ENCODE measurements around the gene GGT7.

GGT7 gene

DNA sequence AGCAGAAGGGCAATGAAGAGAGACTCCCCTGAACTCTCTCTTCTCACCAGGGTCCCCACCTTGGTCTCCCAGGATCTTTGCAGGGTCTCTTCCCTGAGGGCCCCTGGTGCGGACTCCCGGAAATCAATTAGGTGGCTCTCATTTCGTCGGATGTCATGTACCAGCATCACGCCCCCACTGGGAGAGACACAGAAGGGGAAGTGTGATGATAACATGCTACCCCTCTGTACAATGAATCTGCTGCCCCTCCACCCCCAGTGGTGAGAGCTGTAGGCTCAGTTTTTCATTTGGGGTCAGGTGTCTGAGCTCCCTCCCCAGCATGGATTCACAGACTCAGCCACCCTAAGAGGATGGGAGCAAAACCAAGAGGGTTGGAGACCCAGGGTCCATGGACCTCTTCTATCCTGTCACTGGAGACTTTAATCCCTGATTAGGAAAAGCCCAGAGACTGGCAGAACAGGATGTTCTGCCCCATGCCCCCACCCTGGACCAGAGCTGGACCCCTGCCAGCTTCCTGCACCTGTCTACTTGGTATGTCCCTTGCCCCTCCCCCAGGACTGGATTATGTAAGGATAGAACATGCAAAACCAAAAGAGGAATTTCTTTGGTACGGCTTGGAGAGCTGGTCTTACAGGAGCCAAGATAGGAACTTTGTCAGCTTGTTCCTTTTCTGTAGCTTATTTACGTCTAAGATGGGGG is 11.1 kb downstream of the GGT7 start:
- H2AFZ ChIP-seq (ENCODE audit: low read depth, low read length, severe bottlenecking), result no peak overlapping the region
- no peaks in the 10 kb centered on the region for H3F3A ChIP-seq (ENCODE audit: insufficient read depth)
- no peak overlapping the region for H3K27ac ChIP-seq (ENCODE audit: low read depth, low read length)
- H4K20me1 ChIP-seq (ENCODE audit: low read depth, low read length), result no peaks in the 10 kb centered on the region
- H3K4me2 ChIP-seq (ENCODE audit: low read depth, low read length, poor library complexity, severe bottlenecking), result no peak overlapping the region
- no peaks in the 10 kb centered on the region for H3K79me2 ChIP-seq (ENCODE audit: insufficient read depth, low read length)
- no peaks in the 10 kb centered on the region for H3K27me3 ChIP-seq (ENCODE audit: low read length)
- no peaks in the 10 kb centered on the region for H3K9me3 ChIP-seq (ENCODE audit: insufficient read depth, low read length)
- TF ChIP-seq CTCF (IDR thresholded peaks at IDR 0.05; ENCODE audit: insufficient read depth, low read length, poor library complexity, severe bottlenecking) (no peak), EZH2phosphoT487 (conservative IDR thresholded peaks at IDR 0.05; ENCODE audit: low read length) (no peak)
- H3K9me2 ChIP-seq (replicated peaks; ENCODE audit: insufficient read depth, low read length), result no peaks in the 10 kb centered on the region
- H3K4me3 ChIP-seq (ENCODE audit: insufficient read depth, low read length, poor library complexity, severe bottlenecking), result no peak overlapping the region
- H3K9ac ChIP-seq (ENCODE audit: low read length), result no peak overlapping the region
- H3K36me3 ChIP-seq (ENCODE audit: low read length), result no peaks in the 10 kb centered on the region

DNA sequence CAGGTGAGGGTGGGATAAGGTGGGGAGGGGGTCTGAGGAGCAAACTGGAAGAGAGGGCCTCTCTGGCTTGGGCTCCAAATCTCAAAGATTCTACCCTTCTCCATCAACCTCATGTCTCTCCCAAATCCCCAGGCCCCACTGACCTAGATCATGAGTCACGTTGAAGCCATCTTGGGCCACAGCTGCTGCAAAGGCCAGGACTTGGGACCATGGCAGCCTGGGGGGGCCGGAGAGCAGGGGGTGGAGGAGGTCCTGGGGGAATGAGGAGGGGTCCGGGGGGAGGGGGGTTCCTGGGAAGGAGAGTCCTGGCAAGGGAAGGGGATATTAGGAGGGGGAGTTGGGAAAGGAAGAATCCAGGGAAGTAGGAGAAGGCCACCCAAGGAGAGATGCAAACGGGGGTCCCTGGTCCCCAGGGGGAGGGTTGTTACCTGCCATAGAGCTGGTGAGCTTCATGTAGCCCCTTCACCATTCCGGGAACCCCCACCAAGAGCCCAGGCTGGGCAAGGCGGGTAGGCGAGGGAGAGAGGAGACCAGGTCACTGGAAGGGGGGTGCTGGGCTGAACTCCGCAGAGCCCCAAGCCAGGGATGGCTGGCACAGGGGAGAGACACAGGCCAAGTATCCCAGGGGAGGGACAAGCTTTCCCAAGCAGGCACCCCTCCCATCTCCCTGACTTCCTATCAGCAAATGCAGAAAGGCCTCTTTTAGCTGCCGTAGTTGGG is 12.7 kb downstream of the GGT7 start:
- no peak overlapping the region for H3K4me3 ChIP-seq (ENCODE audit: insufficient read depth, low read length, poor library complexity, severe bottlenecking)
- no peaks in the 10 kb centered on the region for H3K36me3 ChIP-seq (ENCODE audit: low read length)
- no peaks in the 10 kb centered on the region for H3K9me2 ChIP-seq (replicated peaks; ENCODE audit: insufficient read depth, low read length)
- H3K4me2 ChIP-seq (ENCODE audit: low read depth, low read length, poor library complexity, severe bottlenecking), result no peak overlapping the region
- H3K9me3 ChIP-seq (ENCODE audit: insufficient read depth, low read length), result no peaks in the 10 kb centered on the region
- no peaks in the 10 kb centered on the region for H4K20me1 ChIP-seq (ENCODE audit: low read depth, low read length)
- H2AFZ ChIP-seq (ENCODE audit: low read depth, low read length, severe bottlenecking), result no peak overlapping the region
- TF ChIP-seq CTCF (IDR thresholded peaks at IDR 0.05; ENCODE audit: insufficient read depth, low read length, poor library complexity, severe bottlenecking), result no peak
- TF ChIP-seq EZH2phosphoT487 (conservative IDR thresholded peaks at IDR 0.05; ENCODE audit: low read length), result no peak
- no peaks in the 10 kb centered on the region for H3K27me3 ChIP-seq (ENCODE audit: low read length)
- no peak overlapping the region for H3K9ac ChIP-seq (ENCODE audit: low read length)
- H3F3A ChIP-seq (ENCODE audit: insufficient read depth), result no peaks in the 10 kb centered on the region
- no peaks in the 10 kb centered on the region for H3K79me2 ChIP-seq (ENCODE audit: insufficient read depth, low read length)
- no peak overlapping the region for H3K27ac ChIP-seq (ENCODE audit: low read depth, low read length)

GRCh38 chr20:34859367-34859766 is 13.3 kb downstream of the GGT7 start:
- H3K36me3 ChIP-seq (ENCODE audit: low read length), result no peaks in the 10 kb centered on the region
- no peaks in the 10 kb centered on the region for H3F3A ChIP-seq (ENCODE audit: insufficient read depth)
- H3K4me2 ChIP-seq (ENCODE audit: low read depth, low read length, poor library complexity, severe bottlenecking), result no peak overlapping the region
- H3K4me3 ChIP-seq (ENCODE audit: insufficient read depth, low read length, poor library complexity, severe bottlenecking), result no peak overlapping the region
- H3K79me2 ChIP-seq (ENCODE audit: insufficient read depth, low read length), result no peaks in the 10 kb centered on the region
- no peaks in the 10 kb centered on the region for H4K20me1 ChIP-seq (ENCODE audit: low read depth, low read length)
- no peak overlapping the region for H2AFZ ChIP-seq (ENCODE audit: low read depth, low read length, severe bottlenecking)
- no peak for TF ChIP-seq EZH2phosphoT487 (conservative IDR thresholded peaks at IDR 0.05; ENCODE audit: low read length)
- no peaks in the 10 kb centered on the region for H3K9me2 ChIP-seq (replicated peaks; ENCODE audit: insufficient read depth, low read length)
- no peak overlapping the region for H3K9ac ChIP-seq (ENCODE audit: low read length)
- no peaks in the 10 kb centered on the region for H3K27me3 ChIP-seq (ENCODE audit: low read length)
- H3K9me3 ChIP-seq (ENCODE audit: insufficient read depth, low read length), result no peaks in the 10 kb centered on the region
- H3K27ac ChIP-seq (ENCODE audit: low read depth, low read length), result no peak overlapping the region

- Histone ChIP-seq H3K9ac (ENCODE audit: low read length) (no peak overlapping the region), H3K4me2 (ENCODE audit: low read depth, low read length, poor library complexity, severe bottlenecking) (no peak overlapping the region), H3K9me2 (replicated peaks; ENCODE audit: insufficient read depth, low read length) (no peaks in the 10 kb centered on the region), H3K9me3 (ENCODE audit: insufficient read depth, low read length) (no peaks in the 10 kb centered on the region), H3F3A (ENCODE audit: insufficient read depth) (no peaks in the 10 kb centered on the region), H3K27me3 (ENCODE audit: low read length) (no peaks in the 10 kb centered on the region), H3K79me2 (ENCODE audit: insufficient read depth, low read length) (no peaks in the 10 kb centered on the region), H4K20me1 (ENCODE audit: low read depth, low read length) (no peaks in the 10 kb centered on the region), H3K27ac (ENCODE audit: low read depth, low read length) (no peak overlapping the region), H2AFZ (ENCODE audit: low read depth, low read length, severe bottlenecking) (no peak overlapping the region), H3K4me3 (ENCODE audit: insufficient read depth, low read length, poor library complexity, severe bottlenecking) (no peak overlapping the region), H3K36me3 (ENCODE audit: low read length) (no peaks in the 10 kb centered on the region)
- TF ChIP-seq CTCF (IDR thresholded peaks at IDR 0.05; ENCODE audit: insufficient read depth, low read length, poor library complexity, severe bottlenecking), result no peak
- no peak for TF ChIP-seq EZH2phosphoT487 (conservative IDR thresholded peaks at IDR 0.05; ENCODE audit: low read length)
These were observed 20.4 kb downstream of the GGT7 start for GRCh38 chr20:34852298-34852697.
